ENCODE measurements around the gene F11R.
"Not testable (repeated sequence)": the region's sequence is repeated elsewhere in the genome, so short reads cannot be mapped to it uniquely, and the experiment has no call there.

F11R gene

DNA sequence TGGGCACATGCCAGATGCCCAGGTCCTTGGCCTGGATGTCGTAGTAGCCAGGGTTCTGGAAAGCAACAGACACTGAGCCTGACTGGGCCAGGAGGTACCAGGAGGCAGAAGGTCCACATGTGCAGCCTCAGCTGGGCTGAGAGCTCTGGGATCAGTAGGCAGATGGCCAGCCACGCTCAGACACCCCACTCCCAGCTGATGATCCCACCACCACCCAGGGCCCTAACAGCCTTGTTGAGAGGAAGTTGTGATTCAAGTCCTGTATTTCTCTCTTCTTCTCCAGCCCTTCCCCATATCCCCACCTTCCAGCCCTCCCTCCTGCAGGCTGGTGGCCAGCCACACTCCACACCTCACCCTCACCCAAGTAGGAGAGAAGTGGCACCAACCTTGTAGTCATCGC is 70.3 kb downstream of the F11R start:
- Mint-ChIP-seq H3K27me3 (no peaks in the 10 kb centered on the region), H3K27ac (no peak overlapping the region), H3K4me1 (peaks cover 7% of the 10 kb centered on the region), H3K4me3 (no peak overlapping the region), H3K36me3 (ENCODE audit: low read depth) (no peaks in the 10 kb centered on the region), H3K9me3 (no peaks in the 10 kb centered on the region)
- no peak for DNase-seq
- ATAC-seq, result no peak

DNA sequence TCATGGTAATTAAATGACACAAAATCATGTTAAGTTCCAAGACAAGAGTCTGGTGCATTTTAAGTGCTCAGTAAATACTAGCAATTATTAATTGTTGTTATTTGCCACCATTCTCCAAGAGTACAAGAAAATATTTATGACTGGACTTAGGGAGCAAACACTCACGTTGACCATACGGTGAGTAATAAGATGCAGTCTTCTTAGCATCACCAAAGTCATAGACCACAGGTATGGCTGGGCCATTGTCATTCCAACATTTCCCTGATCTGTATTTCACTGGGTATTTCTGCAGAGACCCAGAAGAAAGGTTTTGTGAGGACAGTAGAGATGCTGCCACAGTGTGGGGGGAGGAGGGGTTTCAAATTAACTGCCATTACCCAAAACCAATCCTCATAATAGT is 71.1 kb downstream of the F11R start:
- no peak for ATAC-seq
- no peak overlapping the region for H3K27ac Mint-ChIP-seq

DNA sequence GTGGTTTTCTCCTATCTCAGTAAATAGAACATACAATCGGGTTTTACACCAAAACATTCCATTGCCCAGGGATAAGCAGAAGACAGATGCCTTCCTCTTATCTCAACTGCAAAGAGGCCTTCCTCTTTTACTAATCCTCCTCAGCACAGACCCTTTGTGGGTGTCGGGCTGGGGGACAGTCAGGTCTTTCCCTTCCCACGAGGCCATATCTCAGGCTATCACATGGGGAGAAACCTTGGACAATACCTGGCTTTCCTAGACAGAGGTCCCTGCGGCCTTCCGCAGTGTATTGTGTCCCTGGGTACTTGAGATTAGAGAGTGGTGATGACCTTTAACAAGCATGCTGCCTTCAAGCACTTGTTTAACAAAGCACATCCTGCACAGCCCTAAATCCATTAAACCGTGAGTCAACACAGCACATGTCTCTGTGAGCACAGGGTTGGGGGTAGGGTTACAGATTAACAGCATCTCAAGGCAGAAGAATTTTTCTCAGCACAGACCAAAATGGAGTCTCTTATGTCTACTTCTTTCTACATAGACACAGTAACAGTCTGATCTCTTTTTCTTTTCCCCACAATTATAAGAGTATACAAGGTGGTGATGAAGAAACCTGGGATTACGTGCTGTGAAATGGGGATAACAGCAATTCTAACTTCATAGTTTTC is 71.6 kb downstream of the F11R start:
- not testable (repeated sequence) for H3K36me3 Mint-ChIP-seq (ENCODE audit: low read depth); ATAC-seq; H3K27ac Mint-ChIP-seq; H3K4me1 Mint-ChIP-seq; DNase-seq; H3K4me3 Mint-ChIP-seq; H3K27me3 Mint-ChIP-seq; H3K9me3 Mint-ChIP-seq

More for the DNA sequence above, 71.1 kb downstream of the F11R start:
- Mint-ChIP-seq H3K27me3 (no peaks in the 10 kb centered on the region), H3K9me3 (no peaks in the 10 kb centered on the region), H3K4me1 (peaks cover 7% of the 10 kb centered on the region), H3K4me3 (no peak overlapping the region), H3K36me3 (ENCODE audit: low read depth) (no peaks in the 10 kb centered on the region)
- DNase-seq, result no peak

DNA sequence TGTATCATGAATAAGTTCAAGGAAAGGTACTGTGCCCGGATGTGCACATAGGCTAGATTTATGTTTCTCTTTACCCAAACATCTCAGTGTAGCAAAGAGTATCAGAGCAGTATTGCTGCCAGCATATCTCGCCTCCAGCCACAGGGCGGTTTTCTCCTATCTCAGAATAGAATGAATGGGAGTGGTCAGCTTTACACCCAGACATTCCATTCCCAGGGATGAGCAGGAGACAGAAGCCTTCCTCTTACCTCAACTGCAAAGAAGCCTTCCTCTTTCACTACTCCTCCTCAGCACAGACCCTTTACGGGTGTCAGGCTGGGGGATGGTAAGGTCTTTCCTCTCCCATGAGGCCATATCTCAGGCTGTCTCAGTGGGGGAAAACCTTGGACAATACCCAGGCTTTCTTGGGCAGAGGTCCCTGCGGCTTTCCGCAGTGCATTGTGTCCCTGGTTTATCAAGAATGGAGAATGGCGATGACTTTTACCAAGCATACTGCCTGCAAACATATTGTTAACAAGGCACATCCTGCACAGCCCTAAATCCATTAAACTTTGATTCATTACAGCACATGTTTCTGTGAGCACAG is 73.7 kb downstream of the F11R start:
- not testable (repeated sequence) for H3K36me3 Mint-ChIP-seq (ENCODE audit: low read depth); H3K4me3 Mint-ChIP-seq; DNase-seq; ATAC-seq; H3K27me3 Mint-ChIP-seq; H3K4me1 Mint-ChIP-seq; H3K9me3 Mint-ChIP-seq; H3K27ac Mint-ChIP-seq

DNA sequence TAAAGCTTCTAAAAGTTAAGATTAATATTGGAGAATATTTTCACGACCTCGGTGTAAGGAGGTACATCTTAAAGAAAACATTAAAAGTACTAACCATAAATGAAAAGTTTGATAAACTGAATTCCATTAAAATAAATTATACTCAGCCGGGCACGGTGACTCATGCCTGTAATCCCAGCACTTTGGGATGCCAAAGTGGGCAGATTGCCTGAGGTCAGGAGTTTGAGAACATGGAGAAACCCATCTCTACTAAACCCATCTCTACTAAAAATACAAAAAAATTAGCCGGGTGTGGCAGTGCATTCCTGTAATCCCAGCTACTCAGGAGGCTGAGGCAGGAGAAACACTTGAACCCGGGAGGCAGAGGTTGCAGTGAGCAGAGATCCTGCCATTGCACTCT is 75.1 kb downstream of the F11R start:
- ATAC-seq, DNase-seq: not testable (repeated sequence)

More for the DNA sequence above, 75.1 kb downstream of the F11R start:
- not testable (repeated sequence) for H3K27me3 Mint-ChIP-seq; H3K9me3 Mint-ChIP-seq; H3K4me1 Mint-ChIP-seq; H3K36me3 Mint-ChIP-seq (ENCODE audit: low read depth); H3K4me3 Mint-ChIP-seq; H3K27ac Mint-ChIP-seq

Measured in activated naive CD8-positive, alpha-beta T cell treated with anti-CD3 and anti-CD28 coated beads, Interleukin-2, amount 50 U/mL, for 24 hours (primary cell).